OCI-LY7 (cell line): ENCODE data around the gene NR2F6.

ENCODE experiments used
- EZH2phosphoT487 ChIP-seq: fragments of 200-600 bp; sonication (generic); IDR thresholded peaks from 2 replicates; pipeline ENCODE4 v1.6.1; 2018; ENCODE audit warnings: low read depth, borderline replicate concordance, mild to moderate bottlenecking, mixed run types, antibody characterized with exemption, low read length, moderate library complexity, mixed read lengths
- TF ChIP-seq, protein P1 (sequence below): fragments of 200-600 bp; sonication (generic); conservative IDR thresholded peaks from 2 replicates; pipeline ENCODE4 v1.5.1; 2014; ENCODE audit warnings: mild to moderate bottlenecking, antibody characterized with exemption, low read length, moderate library complexity, mixed read lengths

DNA sequence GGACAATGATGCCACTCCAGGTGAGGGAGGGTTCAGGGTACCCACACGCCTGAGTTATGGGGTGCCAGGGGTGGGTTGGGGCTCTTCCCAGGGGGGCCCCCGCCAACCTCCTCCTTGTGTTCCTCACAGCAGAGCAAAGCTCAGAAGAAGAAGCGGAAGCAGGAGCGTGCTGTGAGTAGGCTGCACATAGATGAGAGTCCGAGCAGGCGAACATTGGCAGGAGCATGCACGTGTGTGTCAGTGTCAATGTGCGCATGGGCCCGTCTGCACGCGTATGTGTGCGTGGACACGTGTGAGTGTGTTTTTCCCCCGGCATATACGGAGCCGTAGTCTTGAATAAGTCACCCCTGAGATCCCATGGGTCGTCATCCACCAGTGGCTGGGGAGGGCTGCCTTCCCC is 43.0 kb downstream of the NR2F6 start:
- TF ChIP-seq, protein P1, sequence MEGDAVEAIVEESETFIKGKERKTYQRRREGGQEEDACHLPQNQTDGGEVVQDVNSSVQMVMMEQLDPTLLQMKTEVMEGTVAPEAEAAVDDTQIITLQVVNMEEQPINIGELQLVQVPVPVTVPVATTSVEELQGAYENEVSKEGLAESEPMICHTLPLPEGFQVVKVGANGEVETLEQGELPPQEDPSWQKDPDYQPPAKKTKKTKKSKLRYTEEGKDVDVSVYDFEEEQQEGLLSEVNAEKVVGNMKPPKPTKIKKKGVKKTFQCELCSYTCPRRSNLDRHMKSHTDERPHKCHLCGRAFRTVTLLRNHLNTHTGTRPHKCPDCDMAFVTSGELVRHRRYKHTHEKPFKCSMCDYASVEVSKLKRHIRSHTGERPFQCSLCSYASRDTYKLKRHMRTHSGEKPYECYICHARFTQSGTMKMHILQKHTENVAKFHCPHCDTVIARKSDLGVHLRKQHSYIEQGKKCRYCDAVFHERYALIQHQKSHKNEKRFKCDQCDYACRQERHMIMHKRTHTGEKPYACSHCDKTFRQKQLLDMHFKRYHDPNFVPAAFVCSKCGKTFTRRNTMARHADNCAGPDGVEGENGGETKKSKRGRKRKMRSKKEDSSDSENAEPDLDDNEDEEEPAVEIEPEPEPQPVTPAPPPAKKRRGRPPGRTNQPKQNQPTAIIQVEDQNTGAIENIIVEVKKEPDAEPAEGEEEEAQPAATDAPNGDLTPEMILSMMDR, result no peak
- TF ChIP-seq EZH2phosphoT487, result no peak
